ENCODE data around the gene WWP2. TPM values are rescaled to one million over a fixed set of nuclear protein-coding genes. Genes with fewer than 3 reads are reported as not detected.

Gene WWP2
- total RNA-seq, 1 experiment from 2014 or later: 40.2 TPM

GRCh38 chr16:69721441-69721957 lies 40.6 kb upstream of the WWP2 start:
- Histone ChIP-seq H3K18ac (ENCODE audit: insufficient read length, low read depth, low read length) (no peak overlapping the region), H2AK5ac (ENCODE audit: insufficient read length, low read length) (no peak overlapping the region), H3T11ph (ENCODE audit: low read length) (no peak overlapping the region), H3K23ac (ENCODE audit: insufficient read length, low read depth, low read length) (no peak overlapping the region), H3K4ac (ENCODE audit: low read depth, low read length) (no peak overlapping the region), H3K79me1 (ENCODE audit: insufficient read depth, low read depth, low read length, poor library complexity, severe bottlenecking) (no peaks in the 10 kb centered on the region), H4K20me1 (ENCODE audit: control insufficient read depth, insufficient read depth, insufficient read length) (no peaks in the 10 kb centered on the region), H3K27me3 (ENCODE audit: insufficient read depth, low read length) (no peaks in the 10 kb centered on the region), H3K27ac (ENCODE audit: insufficient read length, low read depth, low read length) (no peak overlapping the region), H3K79me2 (ENCODE audit: insufficient read depth, low read length) (peaks cover 2% of the 10 kb centered on the region; the same call in 1 of the 2 replicates), H2AFZ (ENCODE audit: low read length) (no peak overlapping the region), H2BK12ac (ENCODE audit: insufficient read length, low read depth, low read length) (no peak overlapping the region), H3K23me2 (ENCODE audit: insufficient read length, low read depth, low read length, poor library complexity, severe bottlenecking) (peaks cover 6% of the 10 kb centered on the region), H3K9ac (ENCODE audit: extremely low read depth, insufficient read length, low read length) (no peak overlapping the region), H3K14ac (ENCODE audit: insufficient read depth, low read length) (no peak overlapping the region), H2BK20ac (ENCODE audit: low read depth, low read length, poor library complexity, severe bottlenecking) (peak overlapping the region; percentile 90), H2BK15ac (ENCODE audit: low read depth, low read length) (no peak overlapping the region), H3K4me2 (ENCODE audit: insufficient read depth, insufficient read length, low read length) (no peak overlapping the region), H2BK120ac (ENCODE audit: low read depth, low read length, poor library complexity, severe bottlenecking) (no peak overlapping the region), H4K91ac (ENCODE audit: insufficient read length, low read depth, low read length) (no peak overlapping the region), H3K4me1 (ENCODE audit: insufficient read depth, low read length) (no peaks in the 10 kb centered on the region; the same call in 1 of the 2 replicates), H3K56ac (ENCODE audit: insufficient read length, low read depth, low read length) (no peak overlapping the region), H3K9me3 (ENCODE audit: control insufficient read depth, low read depth, low read length) (no peaks in the 10 kb centered on the region), H4K5ac (ENCODE audit: insufficient read length, low read depth, low read length) (no peak overlapping the region), H2BK5ac (ENCODE audit: insufficient read length, low read length) (no peak overlapping the region), H4K8ac (replicated peaks; ENCODE audit: insufficient read length, low read depth, low read length) (no peak overlapping the region)
- H3K4me3 Mint-ChIP-seq: no peak overlapping the region
- no peaks in the 10 kb centered on the region for H3K27me3 Mint-ChIP-seq (ENCODE audit: low read depth)
- WGBS (ENCODE audit: extremely low coverage, insufficient read length, low lambda C conversion rate): no CpG with 5 or more reads among the region's 6 CpGs
- TF ChIP-seq CTCF (conservative IDR thresholded peaks at IDR 0.05): no peak
- DNase-seq: no peak
- H3K4me1 Mint-ChIP-seq: peaks cover 18 to 21% of the 10 kb centered on the region in 2 experiments
- peaks cover 5 to 27% (median 12%) of the 10 kb centered on the region in 3 experiments; a peak in 6 of 7 replicates for H3K36me3 Mint-ChIP-seq (ENCODE audit: insufficient read depth in 1 of 3, low read depth in 3 of 3)
- peak overlapping the region in 2 of 3 experiments; percentile 37 to 44; a peak in 3 of 7 replicates for H3K27ac Mint-ChIP-seq
- H3K9me3 Mint-ChIP-seq: no peaks in the 10 kb centered on the region; a peak in 1 of 5 replicates

Data from H9 (cell line).